Caco-2 (cell line): ENCODE measurements around the gene GCNT2. TPM values are rescaled to one million over a fixed set of nuclear protein-coding genes. Genes with fewer than 3 reads are reported as not detected.

Source experiments
- BruUV-seq: library from RNA; stranded (reverse); fragments of 400-500 nt; replicated peaks from 2 replicates; lab custom pipeline; 2021; lab: Mats Ljungman, UMichigan
- CTCF ChIA-PET: fragments of 300-600 bp; sonication (Branson Sonifier 250); formaldehyde crosslinking; loops from one replicate; lab custom pipeline; 2022; ENCODE audit warnings: antibody characterized with exemption; lab: Charles Lee
- POLR2A ChIA-PET: fragments of 300-600 bp; sonication (Branson Sonifier 250); formaldehyde crosslinking; loops from one replicate; lab custom pipeline; 2022; ENCODE audit warnings: antibody characterized with exemption; lab: Charles Lee
- DNase-seq, 2 experiments: peaks; one replicate each; pipeline versions ENCODE4 v3.0.0 to v3.0.0-alpha.2; 2020 to 2022
- H3K27me3 ChIP-seq: replicated peaks from 2 replicates; pipeline ENCODE4 v1.6.0; 2011; ENCODE audit warnings: low read length; ENCODE audit not compliant: control insufficient read depth, insufficient read depth
- H3K36me3 ChIP-seq: 2 replicates; pipeline ENCODE4 v1.5.1; 2011; ENCODE audit warnings: low read length; ENCODE audit not compliant: control insufficient read depth, insufficient read depth
- H3K4me1 ChIP-seq: fragments of 250-450 bp; sonication (Bioruptor Pico); 2 replicates; pipeline ENCODE4 v1.5.1; 2020; ENCODE audit warnings: mild to moderate bottlenecking
- H3K4me3 ChIP-seq: 2 replicates; pipeline ENCODE4 v1.5.1; 2011; ENCODE audit warnings: low read depth, mild to moderate bottlenecking, control low read depth, low read length
- H3K9me3 ChIP-seq: fragments of 250-450 bp; sonication (Bioruptor Pico); 2 replicates; pipeline ENCODE4 v1.5.1; 2020; ENCODE audit warnings: mild to moderate bottlenecking, moderate library complexity
- H3K27ac Mint-ChIP-seq: one replicate; pipeline ENCODE4 v1.8.0; 2022; ENCODE audit warnings: mixed read lengths; ENCODE audit not compliant: unreplicated experiment
- H3K27me3 Mint-ChIP-seq: one replicate; pipeline ENCODE4 v1.8.0; 2022; ENCODE audit warnings: mixed read lengths; ENCODE audit not compliant: insufficient read depth, unreplicated experiment
- H3K36me3 Mint-ChIP-seq: one replicate; pipeline ENCODE4 v1.8.0; 2022; ENCODE audit warnings: mild to moderate bottlenecking, mixed read lengths; ENCODE audit not compliant: insufficient read depth, unreplicated experiment
- H3K4me1 Mint-ChIP-seq: one replicate; pipeline ENCODE4 v1.8.0; 2022; ENCODE audit warnings: low read depth, mixed read lengths; ENCODE audit not compliant: unreplicated experiment
- H3K4me3 Mint-ChIP-seq: one replicate; pipeline ENCODE4 v1.8.0; 2022; ENCODE audit warnings: mild to moderate bottlenecking, moderate library complexity, mixed read lengths; ENCODE audit not compliant: unreplicated experiment
- H3K9me3 Mint-ChIP-seq: one replicate; pipeline ENCODE4 v1.8.0; 2022; ENCODE audit warnings: mixed read lengths; ENCODE audit not compliant: unreplicated experiment
- intact Hi-C: fragments of 100-400 bp; cut with micrococcal nuclease; formaldehyde crosslinking; loops from one replicate; pipeline ENCODE4 v1.10.0; 2022; ENCODE audit not compliant: unreplicated experiment
- total RNA-seq: library from RNA; stranded (reverse); gene quantifications from 2 replicates; pipeline ENCODE4 v1.2.3, GENCODE V29; 2022
- TF ChIP-seq, protein P1 (sequence below), 2 experiments: fragments of 200-600 bp in 1 of 2; IDR thresholded peaks; 1 replicate in 1 of 2; 2 replicates in 1 of 2; pipeline versions ENCODE4 v1.5.1 to v1.8.0; 2011 to 2022; ENCODE audit warnings: antibody characterized with exemption in 1 of 2, control low read depth in 1 of 2, inconsistent platforms in 1 of 2, low read depth in 1 of 2, low read length in 1 of 2, mild to moderate bottlenecking in 1 of 2, moderate library complexity in 1 of 2; ENCODE audit not compliant: insufficient read depth in 1 of 2, severe bottlenecking in 1 of 2, unreplicated experiment in 1 of 2

Gene GCNT2
- total RNA-seq, 1 experiment from 2014 or later: 70.7 TPM

DNA sequence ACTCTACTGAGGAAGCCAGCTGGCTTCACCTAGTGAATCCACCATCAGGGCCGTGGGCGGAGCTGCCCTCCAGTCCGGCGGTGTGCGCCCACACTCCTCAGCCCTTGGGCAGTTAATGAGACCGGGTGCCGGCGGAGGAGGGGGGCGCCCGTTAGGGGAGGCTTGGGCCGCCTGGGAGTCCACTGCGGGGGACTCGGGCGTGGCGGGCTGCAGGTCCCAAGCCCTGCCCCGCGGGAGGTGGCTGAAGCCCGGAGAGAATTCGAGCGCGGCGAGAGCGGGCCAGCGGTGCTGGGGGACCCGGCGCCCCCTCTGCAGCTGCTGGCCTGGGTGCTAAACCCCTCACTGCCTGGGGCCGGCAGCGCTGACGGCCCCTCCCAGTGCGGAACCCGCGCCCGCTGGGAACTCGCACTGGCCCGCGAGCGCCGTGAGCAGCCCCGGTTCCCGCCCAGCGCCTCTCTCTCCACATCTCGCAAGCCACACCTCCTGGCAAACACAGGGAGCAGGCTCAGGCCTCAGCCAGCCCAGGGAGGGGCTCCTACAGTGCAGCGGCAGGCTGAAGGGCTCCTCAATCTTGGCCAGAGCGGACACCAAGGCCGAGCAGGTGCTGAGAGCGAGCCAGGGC lies 38.4 kb upstream of the GCNT2 start:
- Mint-ChIP-seq H3K27ac (no peak overlapping the region), H3K4me3 (no peak overlapping the region), H3K36me3 (peaks cover 13% of the 10 kb centered on the region), H3K4me1 (peaks cover 19% of the 10 kb centered on the region), H3K27me3 (no peaks in the 10 kb centered on the region), H3K9me3 (no peaks in the 10 kb centered on the region)
- ChIA-PET POLR2A (interaction anchor here (0.5 to 1.5 kb wide), 2 partner anchors 21 to 240 kb away, joined by 3 read pairs; no protein-coding TSS in a partner anchor), CTCF (interaction anchor here (1.1 kb wide), 1 partner anchor 9 kb away, joined by 3 read pairs; no protein-coding TSS in a partner anchor)
- H3K9me3 ChIP-seq: no peaks in the 10 kb centered on the region
- no TSS peak for BruUV-seq
- H3K4me3 ChIP-seq: no peak overlapping the region
- intact Hi-C loops: no loop called here
- TF ChIP-seq, protein P1, sequence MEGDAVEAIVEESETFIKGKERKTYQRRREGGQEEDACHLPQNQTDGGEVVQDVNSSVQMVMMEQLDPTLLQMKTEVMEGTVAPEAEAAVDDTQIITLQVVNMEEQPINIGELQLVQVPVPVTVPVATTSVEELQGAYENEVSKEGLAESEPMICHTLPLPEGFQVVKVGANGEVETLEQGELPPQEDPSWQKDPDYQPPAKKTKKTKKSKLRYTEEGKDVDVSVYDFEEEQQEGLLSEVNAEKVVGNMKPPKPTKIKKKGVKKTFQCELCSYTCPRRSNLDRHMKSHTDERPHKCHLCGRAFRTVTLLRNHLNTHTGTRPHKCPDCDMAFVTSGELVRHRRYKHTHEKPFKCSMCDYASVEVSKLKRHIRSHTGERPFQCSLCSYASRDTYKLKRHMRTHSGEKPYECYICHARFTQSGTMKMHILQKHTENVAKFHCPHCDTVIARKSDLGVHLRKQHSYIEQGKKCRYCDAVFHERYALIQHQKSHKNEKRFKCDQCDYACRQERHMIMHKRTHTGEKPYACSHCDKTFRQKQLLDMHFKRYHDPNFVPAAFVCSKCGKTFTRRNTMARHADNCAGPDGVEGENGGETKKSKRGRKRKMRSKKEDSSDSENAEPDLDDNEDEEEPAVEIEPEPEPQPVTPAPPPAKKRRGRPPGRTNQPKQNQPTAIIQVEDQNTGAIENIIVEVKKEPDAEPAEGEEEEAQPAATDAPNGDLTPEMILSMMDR (IDR thresholded peaks at IDR 0.05; ENCODE audit: insufficient read depth in 1 of 2, low read depth in 1 of 2, low read length in 1 of 2, severe bottlenecking in 1 of 2, unreplicated experiment in 1 of 2): no peak
- no peaks in the 10 kb centered on the region for H3K36me3 ChIP-seq
- DNase-seq: no peak
- H3K27me3 ChIP-seq: no peaks in the 10 kb centered on the region
- no peaks in the 10 kb centered on the region for H3K4me1 ChIP-seq

DNA sequence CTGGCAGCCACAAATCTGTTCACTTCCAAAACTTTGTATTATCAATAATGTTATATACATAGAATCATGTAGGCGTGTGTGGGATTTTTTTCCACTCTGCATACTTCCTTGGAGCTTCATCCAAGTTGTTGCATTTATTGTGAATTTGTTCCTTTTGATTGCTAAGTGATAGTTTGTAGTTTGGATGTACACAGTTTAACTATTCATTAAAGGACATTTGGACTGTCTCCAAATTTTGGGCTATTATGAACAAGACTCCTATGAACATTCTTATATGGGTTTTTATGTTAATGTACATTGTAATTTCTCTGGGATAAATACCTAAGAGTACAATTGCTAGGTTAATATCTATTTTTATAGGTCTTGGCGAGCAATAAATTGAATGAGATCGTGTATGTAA lies 36.2 kb upstream of the GCNT2 start:
- no peaks in the 10 kb centered on the region for H3K4me1 ChIP-seq
- no peaks in the 10 kb centered on the region for H3K27me3 Mint-ChIP-seq
- POLR2A ChIA-PET: no interaction called here
- H3K27ac Mint-ChIP-seq: no peak overlapping the region
- H3K36me3 Mint-ChIP-seq: peaks cover 11% of the 10 kb centered on the region
- no peaks in the 10 kb centered on the region for H3K27me3 ChIP-seq
- H3K4me1 Mint-ChIP-seq: peaks cover 19% of the 10 kb centered on the region
- H3K36me3 ChIP-seq: no peaks in the 10 kb centered on the region
- TF ChIP-seq, protein P1 (IDR thresholded peaks at IDR 0.05; ENCODE audit: insufficient read depth in 1 of 2, low read depth in 1 of 2, low read length in 1 of 2, severe bottlenecking in 1 of 2, unreplicated experiment in 1 of 2): no peak
- no peaks in the 10 kb centered on the region for H3K9me3 ChIP-seq
- intact Hi-C loops: no loop called here
- H3K4me3 ChIP-seq: no peak overlapping the region
- CTCF ChIA-PET: no interaction called here
- H3K4me3 Mint-ChIP-seq: no peak overlapping the region
- no peak for DNase-seq
- no peaks in the 10 kb centered on the region for H3K9me3 Mint-ChIP-seq
- no TSS peak for BruUV-seq

DNA sequence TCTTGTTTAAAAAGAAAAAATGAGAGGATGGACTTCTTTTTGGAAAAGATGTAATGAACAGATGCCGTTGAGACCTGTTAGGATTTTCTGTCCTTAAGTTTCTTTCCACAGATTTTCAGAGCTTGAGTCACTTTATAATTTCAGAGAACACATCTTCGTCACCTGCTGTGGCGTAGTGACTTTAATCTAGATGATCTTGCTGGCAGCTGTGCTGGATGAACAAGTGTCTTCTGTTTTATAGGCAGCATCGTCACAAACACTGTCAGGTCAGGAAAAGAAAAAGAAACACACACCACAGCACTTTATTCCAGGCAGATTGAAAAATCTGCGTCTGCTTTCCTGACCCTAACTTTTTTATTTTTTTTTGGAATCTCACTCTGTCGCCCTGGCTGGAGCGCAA lies 35.7 kb upstream of the GCNT2 start:
- TF ChIP-seq, protein P1 (IDR thresholded peaks at IDR 0.05; ENCODE audit: insufficient read depth in 1 of 2, low read depth in 1 of 2, low read length in 1 of 2, severe bottlenecking in 1 of 2, unreplicated experiment in 1 of 2): no peak
- Mint-ChIP-seq H3K36me3 (peaks cover 8% of the 10 kb centered on the region), H3K9me3 (no peaks in the 10 kb centered on the region), H3K4me1 (peaks cover 19% of the 10 kb centered on the region), H3K27me3 (no peaks in the 10 kb centered on the region), H3K27ac (no peak overlapping the region), H3K4me3 (no peak overlapping the region)
- Histone ChIP-seq H3K4me1 (no peaks in the 10 kb centered on the region), H3K4me3 (no peak overlapping the region), H3K36me3 (no peaks in the 10 kb centered on the region), H3K9me3 (no peaks in the 10 kb centered on the region), H3K27me3 (no peaks in the 10 kb centered on the region)
- ChIA-PET POLR2A (no interaction called here), CTCF (no interaction called here)
- BruUV-seq: no TSS peak
- intact Hi-C loops: no loop called here
- no peak for DNase-seq
